Stimulated activated CD4-positive, alpha-beta T cell treated with anti-CD3 and anti-CD28 coated beads, Interleukin-12 subunit alpha, Interleukin-12 subunit beta, amount 100 ng/mL, for 48 hours (primary cell): ENCODE data around the gene AARS1.
"Not testable (repeated sequence)": the region's sequence is repeated elsewhere in the genome, so short reads cannot be mapped to it uniquely, and the experiment has no call there.

Experiments used
- DNase-seq, 3 donors: peaks; one replicate each; pipeline ENCODE4 v3.0.0-alpha.2; 2020; ENCODE audit warnings: low read depth in 2 of 3, low spot score in 1 of 3

Gene AARS1

DNA sequence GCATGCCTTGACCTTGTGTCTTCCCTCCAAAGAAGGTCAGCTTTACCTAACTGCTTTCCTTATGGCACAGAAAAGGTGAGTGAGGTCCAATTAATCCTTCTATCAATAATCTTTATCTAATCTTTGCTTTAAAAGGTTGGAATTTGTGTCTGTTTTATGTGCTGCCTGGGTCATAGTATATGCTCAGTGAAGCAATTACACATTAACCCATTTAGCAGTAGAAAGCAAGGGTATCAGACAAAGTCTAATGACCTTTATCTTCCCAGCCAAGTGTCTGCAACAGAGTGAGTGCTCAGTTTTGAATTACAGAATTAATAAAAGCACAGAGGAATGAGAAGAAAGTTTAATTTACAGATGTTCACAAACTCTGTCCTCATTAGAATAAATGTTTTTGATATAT lies 63.3 kb downstream of the AARS1 start:
- DNase-seq: not testable (repeated sequence)

DNA sequence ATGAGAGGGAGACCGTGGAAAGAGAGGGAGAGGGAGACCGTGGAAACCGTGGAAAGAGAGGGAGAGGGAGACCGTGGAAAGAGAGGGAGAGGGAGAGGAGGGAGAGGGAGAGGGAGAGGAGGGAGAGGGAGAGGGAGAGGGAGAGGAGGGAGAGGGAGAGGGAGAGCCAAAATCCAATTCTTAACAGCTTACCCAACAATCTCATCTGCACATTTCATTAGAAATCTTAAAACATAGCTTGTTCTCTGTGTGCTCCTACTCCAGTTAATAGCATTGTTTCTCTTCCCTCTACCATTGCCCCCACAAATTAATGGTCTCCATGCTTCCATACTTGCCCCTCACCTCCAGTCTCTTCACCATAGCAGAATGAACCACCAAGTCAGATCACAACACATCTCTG lies 63.9 kb downstream of the AARS1 start:
- not testable (repeated sequence) for DNase-seq

DNA sequence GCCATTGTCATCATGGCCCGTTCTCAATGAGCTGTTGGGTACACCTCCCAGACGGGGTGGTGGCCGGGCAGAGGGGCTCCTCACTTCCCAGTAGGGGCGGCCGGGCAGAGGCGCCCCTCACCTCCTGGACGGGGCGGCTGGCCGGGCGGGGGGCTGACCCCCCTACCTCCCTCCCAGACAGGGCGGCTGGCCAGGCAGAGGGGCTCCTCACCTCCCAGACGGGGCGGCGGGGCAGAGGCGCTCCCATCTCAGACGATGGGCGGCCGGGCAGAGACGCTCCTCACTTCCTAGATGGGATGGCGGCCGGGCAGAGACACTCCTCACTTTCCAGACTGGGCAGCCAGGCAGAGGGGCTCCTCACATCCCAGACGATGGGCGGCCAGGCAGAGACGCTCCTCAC lies 64.7 kb downstream of the AARS1 start:
- DNase-seq: not testable (repeated sequence)

DNA sequence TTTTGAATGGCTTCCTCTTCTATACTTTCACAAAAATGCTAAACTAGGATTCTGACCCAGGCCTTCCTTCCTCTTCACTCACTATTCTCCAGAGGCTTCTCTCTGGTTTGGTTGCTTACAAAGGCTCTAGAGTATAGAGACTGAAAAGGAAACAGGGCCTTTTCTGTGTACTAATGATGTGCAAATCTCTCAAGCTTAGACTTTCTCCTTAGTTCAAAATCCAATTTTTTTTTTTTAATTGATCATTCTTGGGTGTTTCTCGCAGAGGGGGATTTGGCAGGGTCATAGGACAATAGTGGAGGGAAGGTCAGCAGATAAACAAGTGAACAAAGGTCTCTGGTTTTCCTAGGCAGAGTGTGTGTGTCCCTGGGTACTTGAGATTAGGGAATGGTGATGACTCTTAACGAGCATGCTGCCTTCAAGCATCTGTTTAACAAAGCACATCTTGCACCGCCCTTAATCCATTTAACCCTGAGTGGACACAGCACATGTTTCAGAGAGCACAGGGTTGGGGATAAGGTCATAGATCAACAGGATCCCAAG lies 65.3 kb downstream of the AARS1 start:
- not testable (repeated sequence) for DNase-seq

DNA sequence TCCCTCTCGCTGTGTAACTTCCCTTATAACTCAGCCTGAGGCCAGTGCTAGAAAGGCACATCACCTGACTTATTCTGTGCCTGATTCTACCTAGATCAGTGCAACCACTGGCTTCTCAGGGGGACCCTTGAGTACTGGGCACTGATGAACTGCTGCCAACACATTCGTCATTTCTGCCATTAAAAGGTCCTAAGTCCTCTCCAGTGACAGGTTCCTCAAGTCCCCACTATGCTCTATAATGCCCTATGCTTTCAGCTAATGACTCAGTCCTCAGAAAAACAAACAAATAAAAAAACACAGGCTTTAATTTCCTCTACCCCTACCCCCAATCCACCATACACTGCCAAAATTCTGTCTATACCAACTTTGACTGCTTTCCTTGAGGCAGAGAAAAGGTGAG lies 66.1 kb downstream of the AARS1 start:
- DNase-seq: not testable (repeated sequence)

DNA sequence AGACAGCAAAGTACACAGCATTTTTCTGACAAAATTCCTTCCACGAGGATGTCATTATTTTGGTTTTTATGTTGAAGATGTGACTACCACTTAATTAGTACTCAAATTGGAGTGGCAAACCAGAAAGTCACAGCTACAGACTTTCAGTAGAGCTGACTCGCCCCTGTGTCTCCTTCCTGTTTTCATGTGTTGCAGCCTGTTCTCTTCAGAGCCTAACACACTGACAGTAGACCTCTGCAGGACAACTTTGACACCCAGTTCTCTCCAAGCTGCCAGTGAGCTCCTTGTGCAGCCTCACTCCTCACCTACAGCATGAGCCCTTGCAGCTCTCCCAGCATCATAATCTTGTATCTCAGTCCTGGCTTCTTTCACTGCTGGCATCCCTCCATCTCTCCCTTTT lies 66.7 kb downstream of the AARS1 start:
- not testable (repeated sequence) for DNase-seq

DNA sequence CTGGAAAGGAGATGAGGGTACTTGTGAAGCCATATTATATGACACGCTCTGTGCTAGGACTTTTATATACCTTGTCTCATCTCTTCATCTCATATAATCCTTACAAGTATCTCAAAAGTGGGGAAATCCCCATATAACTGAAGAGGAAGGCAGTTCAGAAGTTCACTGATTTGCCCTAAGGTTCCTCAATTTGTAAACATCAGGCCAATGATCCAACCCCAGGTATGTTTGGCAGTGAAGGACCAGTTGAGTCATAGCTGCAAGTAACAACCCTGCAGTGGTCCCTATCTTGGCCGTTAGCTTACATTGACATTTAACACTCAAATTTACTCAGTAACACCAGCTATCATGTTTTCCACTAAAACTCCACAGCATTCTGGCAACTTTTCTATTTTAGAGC lies 70.7 kb downstream of the AARS1 start:
- DNase-seq: not testable (repeated sequence)

DNA sequence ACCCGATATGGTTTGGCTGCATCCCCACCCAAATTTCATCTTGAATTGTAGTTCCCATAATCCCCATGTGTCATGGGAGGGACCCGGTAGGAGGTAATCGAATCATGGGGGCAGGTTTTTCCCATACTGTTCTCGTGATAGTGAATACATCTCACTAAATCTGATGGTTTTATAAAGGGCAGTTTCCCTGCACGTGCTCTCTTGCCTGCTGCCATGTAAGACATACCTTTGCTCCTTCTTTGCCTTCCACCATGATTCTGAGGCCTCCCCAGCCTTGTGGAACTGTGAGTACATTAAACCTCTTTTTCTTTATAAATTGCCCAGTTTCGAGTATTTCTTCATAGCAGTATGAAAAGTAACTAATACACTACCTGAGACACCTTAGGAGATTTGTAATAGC lies 82.9 kb downstream of the AARS1 start:
- DNase-seq: not testable (repeated sequence)

DNA sequence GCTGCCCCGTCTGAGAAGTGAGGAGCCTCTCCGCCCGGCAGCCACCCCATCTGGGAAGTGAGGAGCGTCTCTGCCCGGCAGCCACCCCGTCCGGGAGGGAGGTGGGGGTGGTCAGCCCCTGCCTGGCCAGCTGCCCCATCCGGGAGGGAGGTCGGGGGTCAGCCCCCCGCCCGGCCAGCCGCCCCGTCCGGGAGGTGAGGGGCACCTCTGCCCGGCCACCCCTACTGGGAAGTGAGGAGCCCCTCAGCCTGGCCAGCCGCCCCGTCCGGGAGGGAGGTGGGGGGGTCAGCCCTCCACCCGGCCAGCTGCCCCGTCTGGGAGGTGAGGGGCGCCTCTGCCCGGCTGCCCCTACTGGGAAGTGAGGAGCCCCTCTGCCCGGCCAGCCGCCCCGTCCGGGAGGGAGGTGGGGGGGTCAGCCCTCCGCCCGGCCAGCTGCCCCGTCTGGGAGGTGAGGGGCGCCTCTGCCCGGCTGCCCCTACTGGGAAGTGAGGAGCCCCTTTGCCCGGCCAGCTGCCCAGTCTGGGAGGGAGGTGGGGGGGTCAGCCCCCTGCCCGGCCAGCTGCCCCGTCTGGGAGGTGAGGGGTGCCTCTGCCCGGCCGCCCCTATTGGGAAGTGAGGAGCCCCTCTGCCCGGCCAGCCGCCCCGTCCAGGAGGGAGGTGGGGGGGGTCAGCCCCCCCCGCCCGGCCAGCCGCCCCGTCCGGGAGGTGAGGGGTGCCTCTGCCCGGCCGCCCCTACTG lies 84.5 kb downstream of the AARS1 start:
- not testable (repeated sequence) for DNase-seq

DNA sequence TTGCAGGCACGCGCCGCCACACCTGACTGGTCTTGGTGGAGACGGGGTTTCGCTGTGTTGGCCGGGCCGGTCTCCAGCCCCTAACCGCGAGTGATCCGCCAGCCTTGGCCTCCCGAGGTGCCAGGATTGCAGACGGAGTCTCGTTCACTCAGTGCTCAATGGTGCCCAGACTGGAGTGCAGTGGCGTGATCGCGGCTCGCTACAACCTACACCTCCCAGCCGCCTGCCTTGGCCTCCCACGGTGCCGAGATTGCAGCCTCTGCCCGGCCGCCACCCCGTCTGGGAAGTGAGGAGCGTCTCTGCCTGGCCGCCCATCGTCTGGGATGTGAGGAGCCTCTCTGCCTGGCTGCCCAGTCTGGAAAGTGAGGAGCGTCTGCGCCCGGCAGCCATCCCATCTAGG lies 85.3 kb downstream of the AARS1 start:
- DNase-seq: not testable (repeated sequence)

DNA sequence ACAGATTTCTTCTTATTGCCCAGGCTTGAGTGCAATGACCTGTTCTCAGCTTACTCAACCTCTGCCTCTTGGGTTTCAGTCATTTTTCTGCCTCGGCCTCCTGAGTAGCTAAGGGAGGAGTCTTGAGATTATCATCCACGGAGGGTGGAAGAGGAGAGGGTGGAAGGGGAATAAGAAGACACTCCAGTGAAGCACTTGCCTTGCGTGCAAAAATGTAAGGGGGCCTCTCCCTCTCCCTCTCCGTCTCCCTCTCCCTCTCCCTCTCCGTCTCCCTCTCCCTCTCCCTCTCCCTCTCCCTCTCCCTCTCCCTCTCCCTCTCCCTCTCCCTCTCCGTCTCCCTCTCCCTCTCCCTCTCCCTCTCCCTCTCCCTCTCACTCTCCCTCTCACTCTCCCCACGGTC lies 85.8 kb downstream of the AARS1 start:
- DNase-seq: not testable (repeated sequence)
